Astrocyte (in vitro differentiated cells and primary cell): ENCODE results near the gene ABTB2.

ENCODE experiments used
- CTCF ChIP-seq: IDR thresholded peaks from 2 replicates; pipeline ENCODE4 v1.5.1; 2011; ENCODE audit warnings: low read depth, mild to moderate bottlenecking, inconsistent platforms, low read length, moderate library complexity; ENCODE audit not compliant: insufficient read depth
- EZH2 ChIP-seq: IDR thresholded peaks from 2 replicates; pipeline ENCODE4 v1.6.1; 2012; ENCODE audit warnings: mild to moderate bottlenecking, low read length, inconsistent platforms; ENCODE audit not compliant: insufficient read depth

GRCh38 chr11:34135439-34135838, 222.4 kb downstream of the ABTB2 start:
- TF ChIP-seq CTCF (no peak), EZH2 (no peak)
